NCI-H1048 (cell line): ENCODE results near the gene NUCB1.
"Not testable (repeated sequence)": the region's sequence is repeated elsewhere in the genome, so short reads cannot be mapped to it uniquely, and the experiment has no call there.

Source experiments
- DNase-seq: peaks from one replicate; lab custom pipeline; 2025; lab: John Stamatoyannopoulos, UW

Gene NUCB1

DNA sequence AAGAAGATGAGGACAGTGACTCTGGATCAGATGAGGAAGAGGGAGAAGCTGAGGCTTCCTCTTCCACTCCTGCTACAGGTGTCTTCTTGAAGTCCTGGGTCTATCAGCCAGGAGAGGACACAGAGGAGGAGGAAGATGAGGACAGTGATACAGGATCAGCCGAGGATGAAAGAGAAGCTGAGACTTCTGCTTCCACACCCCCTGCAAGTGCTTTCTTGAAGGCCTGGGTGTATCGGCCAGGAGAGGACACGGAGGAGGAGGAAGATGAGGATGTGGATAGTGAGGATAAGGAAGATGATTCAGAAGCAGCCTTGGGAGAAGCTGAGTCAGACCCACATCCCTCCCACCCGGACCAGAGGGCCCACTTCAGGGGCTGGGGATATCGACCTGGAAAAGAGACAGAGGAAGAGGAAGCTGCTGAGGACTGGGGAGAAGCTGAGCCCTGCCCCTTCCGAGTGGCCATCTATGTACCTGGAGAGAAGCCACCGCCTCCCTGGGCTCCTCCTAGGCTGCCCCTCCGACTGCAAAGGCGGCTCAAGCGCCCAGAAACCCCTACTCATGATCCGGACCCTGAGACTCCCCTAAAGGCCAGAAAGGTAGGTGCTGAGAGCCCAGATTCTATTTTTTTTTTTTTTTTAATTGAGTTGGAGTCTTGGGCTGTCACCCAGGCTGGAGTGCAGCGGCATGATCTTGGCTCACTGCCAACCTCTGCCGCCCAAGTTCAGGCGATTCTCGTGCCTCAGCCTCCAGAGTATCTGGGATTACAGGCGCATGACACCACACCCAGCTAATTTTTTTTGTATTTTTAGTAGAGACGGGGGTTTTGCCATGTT lies 25.6 kb upstream of the NUCB1 start:
- no peak for DNase-seq

DNA sequence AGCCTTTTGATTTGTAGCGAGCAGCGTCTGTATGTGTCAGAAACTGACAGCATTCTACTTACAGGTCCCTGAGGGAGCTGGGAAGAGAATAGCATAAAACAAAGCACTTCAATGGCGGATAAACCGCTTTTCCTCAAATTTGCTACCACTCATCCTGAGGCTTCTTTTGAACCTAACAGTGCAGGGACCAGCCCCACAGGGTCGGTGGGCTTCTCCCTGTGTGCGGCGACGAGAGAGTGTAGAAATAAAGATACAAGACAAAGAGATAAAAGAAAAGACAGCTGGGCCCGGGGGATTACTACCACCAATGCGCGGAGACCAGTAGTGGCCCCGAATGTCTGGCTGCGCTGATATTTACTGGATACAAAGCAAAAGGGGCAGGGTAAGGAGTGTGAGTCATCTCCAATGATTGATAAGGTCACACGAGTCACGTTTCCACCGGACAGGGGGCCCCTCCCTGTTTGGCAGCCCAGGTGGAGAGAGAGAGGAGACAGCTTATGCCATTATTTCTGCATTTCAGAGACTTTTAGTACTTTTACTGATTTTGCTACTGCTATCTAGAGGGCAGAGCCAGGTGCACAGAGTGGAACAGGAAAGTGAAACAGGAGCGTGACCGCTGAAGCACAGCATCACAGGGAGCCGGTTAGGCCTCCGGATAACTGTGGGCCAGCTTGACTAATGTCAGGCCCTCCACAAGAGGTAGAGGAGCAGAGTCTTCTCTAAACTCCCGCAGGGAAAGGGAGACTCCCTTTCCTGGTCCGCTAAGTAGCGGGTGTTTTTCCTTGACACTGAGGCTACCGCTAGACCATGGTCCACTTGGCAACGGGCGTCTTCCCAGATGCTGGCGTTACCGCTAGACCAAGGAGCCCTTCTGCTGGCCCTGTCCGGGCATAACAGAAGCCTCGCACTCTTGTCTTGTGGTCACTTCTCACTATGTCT lies 23.8 kb upstream of the NUCB1 start:
- not testable (repeated sequence) for DNase-seq

DNA sequence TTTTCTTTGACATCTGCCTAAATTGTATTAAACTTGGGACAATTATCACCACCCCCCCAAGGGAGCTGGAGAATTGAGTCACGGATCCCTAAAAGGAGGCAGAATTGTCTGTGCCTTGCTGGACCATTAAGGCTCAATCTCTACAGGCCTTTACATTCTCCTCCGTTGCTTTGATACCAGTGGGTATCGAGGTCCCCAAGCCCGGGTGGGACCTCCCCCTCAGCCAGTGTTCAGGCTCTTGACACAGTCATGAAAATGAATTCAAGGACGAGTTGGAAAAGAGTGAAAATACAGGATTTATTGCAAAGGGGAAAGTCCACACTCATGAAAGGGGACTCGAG lies 22.3 kb upstream of the NUCB1 start:
- DNase-seq, result no peak

DNA sequence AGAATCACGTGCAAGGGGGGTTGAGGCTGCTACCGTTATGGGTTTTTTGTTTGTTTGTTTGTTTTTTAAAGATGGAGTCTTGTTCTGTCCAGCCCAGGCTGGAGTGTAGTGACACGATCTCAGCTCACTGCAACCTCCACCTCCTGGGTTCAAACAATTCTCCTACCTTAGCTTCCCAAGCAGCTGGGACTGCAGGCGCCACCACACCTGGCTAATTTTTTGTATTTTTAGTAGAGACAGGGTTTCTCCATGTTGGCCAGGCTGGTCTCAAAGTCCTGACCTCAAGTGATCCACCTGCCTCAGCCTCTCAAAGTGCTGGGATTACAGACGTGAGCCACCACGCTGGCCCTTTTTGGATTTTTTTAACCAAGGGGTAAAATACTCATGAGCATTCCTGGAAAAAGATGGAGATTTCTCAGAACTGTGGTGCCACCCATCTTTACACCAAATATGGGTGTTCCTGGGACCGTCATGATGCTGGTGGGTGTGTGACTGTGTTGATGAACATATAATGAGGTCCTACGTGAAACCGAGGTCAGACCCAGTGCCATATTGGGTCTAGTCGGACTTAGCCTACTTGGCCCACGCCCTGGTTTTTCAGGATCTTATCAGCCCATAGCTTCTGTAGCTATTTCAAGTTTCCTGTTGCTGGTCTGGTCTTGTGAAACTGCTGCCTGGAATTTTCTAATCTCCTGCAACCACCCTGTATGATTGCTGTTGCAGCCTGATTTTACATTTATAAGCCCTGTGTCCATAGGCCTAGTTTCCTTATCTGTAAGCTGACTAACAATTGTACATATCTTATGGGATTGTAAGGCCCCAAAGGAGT lies 21.7 kb upstream of the NUCB1 start:
- no peak for DNase-seq

DNA sequence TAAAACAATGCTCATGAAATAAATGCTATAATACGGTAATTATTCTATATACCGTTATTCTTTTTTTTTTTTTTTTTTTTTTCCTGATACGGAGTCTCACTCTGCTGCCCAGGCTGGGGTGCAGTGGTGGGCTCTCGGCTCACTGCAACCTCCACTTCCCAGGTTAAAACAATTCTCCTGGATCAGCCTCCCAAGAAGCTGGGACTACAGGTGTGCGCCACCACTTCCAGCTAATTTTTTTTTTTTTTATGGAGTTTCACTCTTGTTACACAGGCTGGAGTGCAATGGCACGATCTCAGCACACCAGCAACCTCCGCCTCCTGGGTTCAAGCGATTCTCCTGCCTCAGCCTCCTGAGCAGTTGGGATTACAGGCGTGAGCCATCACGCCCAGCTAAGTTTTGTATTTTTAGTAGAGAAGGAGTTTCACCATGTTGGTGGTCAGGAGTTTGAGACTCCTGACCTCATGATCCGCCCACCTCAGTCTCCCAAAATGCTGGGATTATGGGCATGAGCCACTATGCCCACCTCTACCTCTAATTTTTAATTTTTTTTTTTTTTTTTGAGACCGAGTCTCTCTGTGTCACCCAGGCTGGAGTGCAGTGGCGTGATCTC lies 21.0 kb upstream of the NUCB1 start:
- DNase-seq, result no peak

DNA sequence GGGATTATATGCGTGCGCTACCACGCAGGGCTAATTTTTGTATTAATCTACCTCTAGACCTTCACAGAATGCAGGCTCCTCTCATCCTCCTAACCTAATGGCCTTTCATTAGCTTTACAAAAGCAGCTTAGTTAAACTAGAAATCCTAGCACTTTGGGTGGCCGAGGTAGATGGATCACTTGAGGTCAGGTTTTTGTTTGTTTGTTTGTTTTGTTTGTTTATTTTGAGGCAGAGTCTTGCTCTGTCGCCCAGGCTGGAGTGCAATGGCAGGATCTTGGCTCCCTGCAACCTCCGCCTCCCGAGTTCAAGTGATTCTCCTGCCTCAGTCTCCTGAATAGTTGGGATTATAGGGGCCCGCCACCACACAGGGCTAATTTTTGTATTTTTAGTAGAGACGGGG lies 20.4 kb upstream of the NUCB1 start:
- DNase-seq, result not testable (repeated sequence)

DNA sequence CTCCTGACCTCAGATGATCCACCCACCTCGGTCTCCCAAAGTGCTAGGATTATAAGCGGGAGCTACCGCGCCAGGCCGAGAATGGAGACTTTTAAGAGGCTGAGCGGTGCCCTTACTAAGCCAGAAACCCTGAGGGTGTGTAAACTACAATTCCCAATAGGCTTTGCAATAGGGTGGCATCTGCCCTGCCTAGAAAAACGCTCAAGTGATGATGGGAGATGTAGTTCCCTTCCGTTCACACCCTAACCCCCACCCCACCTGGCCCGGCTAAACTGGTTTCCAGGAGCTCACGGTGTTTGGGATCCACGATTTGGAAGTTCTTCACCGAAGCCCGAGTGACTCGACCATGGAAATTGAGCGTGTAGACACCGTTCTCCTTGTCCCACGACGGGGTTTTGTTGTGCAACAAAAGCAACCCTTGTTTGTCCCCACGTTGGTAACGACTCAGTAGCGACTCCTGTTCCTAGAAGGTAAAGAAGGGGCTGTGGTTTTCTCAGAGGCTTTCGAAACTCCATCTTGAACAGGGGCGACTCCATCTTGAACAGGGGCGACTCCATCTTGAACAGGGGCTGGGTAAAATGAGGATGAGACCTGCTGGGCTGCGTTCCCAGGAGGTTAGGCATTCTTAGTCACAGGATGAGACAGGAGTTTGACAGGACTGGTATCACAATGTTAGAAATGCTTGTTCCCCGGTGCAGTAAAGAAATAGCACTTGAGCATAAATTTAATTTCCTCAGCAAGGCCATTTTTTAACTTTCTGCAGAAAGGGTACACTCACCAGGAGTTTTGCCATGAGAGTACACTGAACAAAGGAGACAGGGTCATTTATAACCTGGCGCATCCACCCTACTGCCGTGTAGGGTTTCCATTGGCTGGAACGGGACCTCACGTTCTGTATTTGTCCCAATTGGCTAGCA lies 18.1 kb upstream of the NUCB1 start:
- DNase-seq, result no peak

DNA sequence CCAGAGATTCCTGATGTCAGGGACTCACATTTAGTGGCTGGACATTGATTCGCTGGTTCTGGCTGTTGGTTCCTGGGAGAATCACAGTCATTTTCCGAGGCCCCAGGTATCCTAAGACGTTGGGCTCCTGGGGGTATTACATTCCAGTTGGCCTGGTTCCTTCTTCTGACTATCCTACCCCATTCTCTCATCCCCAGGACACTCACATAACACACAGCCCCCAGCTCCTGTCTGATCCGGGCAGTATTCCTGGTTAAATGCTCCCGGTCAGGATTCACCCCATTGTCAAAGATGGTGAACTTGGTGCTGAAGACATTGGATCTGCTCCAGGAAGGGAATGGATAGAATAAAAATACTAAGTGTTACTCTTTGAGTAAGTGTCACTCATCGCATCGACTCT lies 16.4 kb upstream of the NUCB1 start:
- no peak for DNase-seq

DNA sequence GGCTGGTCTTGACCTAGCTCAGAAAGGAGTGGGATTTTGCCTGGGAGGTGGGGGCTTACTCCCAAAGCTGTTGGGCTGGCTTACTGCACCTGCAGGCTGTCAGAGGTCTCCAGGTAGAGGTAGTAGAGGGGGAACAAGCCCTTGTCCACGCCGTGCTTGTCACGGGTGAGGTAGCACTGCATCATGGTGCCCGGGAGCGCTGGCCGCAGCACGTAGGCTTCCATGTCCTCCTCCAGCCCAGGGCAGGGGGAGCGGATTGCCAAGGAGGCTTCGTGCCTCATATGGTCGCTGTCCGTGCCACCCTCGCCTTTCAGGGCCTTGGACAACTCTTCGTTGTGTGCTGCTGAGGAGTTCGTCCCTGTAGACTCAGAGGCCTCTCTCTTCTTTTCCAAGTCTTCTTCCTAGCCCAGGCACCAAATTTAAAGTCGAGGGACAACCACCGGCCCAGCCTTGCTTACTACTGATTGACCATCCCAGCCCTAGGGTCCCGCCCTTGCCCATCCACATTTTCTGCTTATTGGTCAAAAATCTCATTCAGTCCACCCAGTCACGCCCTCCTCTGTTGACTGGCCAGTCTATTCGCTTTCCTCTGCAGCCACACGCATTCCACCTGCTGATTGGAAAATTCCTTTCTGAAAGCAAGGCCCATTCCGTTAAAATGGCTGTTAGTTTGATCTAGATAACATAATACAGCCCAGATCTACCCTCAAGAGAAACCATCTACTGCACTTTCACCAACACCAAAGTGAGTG lies 12.1 kb upstream of the NUCB1 start:
- no peak for DNase-seq

DNA sequence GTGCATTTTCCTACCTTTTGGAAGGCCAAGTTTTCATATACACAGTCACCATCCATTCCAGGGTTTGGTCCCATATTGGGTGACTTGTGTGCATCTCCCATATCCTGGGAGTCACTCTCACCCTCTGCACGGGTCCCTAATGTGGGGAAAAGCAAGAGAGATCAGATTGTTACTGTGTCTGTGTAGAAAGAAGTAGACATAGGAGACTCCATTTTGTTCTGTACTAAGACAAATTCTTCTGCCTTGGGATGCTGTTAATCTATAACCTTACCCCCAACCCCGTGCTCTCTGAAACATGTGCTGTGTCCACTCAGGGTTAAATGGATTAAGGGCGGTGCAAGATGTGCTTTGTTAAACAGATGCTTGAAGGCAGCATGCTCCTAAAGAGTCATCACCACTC lies 10.6 kb upstream of the NUCB1 start:
- DNase-seq, result not testable (repeated sequence)

DNA sequence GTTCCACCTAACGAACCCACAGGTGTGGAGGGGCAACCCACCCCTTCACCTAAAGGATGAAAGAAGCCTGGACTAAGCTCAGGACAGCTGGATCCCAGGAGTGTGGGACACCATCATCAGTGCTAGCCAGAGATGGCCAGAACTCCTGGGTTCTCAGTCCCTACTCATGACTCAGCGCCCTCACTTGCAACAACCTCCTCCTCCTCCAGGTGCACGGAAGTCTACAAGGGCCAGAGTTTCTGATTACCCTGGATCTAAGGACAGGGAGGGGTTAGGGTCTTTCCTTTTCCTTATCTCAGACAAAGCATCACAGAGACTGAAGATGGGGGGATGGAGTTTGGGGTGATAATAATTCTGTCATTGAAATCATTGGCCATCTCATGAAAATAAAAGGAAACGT lies 9.6 kb upstream of the NUCB1 start:
- no peak for DNase-seq

DNA sequence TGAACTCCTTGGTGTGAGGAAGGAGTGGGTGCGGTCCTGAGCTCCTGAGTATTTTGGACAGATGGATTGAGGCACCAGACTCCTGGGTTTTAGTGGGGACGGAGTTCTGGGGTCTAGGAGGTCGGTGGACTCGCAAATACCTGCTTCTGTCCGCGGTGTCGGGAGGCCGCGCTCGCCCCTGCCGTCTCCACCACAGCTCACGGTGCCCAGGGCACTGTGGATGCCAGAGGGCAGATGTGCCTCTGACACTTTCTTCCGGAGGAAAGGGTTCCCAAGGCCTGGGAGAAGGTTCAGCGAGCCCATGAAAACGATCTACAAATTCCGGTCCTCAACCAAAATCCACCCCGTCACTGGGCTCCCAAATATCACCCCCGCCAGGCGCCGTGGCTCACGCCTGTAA lies 4.9 kb upstream of the NUCB1 start:
- no peak for DNase-seq

DNA sequence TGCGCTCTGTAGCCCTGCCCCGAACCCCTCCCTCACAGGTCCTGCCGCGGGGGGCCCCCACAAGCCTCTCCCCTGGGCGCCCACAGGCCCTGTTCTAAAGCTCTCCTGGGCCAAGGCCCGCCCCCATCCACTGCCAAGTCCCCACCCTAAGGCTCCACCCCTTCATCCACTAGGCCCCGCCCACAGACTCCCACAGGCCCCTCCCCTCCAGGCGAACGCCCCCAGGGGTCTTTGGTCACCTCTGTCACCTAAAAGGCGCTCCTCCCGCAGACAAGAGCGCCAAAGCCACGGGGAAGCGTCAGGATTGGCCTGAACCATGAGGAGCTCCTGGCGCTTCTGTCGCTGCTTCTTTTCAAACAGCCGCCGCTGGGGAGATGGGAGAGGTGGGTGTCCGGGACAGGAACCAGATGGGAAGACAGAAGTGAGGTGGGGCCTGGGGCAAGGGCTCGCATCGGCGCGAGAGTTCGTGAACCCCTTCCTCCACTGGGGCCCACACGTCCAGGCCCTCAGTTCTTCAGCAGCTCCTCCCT lies 3.9 kb upstream of the NUCB1 start:
- DNase-seq, result no peak

DNA sequence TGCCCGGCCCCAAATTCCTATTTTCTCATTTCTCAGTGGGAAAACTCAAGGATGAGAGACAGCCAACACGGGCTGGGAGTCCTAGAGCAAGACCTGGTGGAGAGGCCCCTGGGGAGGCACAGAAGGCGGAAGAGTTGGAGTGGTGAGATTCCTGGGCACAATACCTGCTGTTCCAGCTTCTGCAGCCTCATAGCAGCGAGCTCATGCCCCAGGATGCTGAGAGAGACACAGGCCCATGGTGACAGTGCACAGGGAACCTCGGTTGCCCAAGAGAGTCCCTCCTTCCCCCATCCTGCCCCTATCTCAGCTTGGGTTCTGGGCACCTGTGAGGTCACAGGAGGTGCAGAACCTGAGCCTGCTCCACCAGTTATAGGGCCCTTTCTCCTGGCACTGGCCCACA lies 2.9 kb upstream of the NUCB1 start:
- DNase-seq, result no peak

DNA sequence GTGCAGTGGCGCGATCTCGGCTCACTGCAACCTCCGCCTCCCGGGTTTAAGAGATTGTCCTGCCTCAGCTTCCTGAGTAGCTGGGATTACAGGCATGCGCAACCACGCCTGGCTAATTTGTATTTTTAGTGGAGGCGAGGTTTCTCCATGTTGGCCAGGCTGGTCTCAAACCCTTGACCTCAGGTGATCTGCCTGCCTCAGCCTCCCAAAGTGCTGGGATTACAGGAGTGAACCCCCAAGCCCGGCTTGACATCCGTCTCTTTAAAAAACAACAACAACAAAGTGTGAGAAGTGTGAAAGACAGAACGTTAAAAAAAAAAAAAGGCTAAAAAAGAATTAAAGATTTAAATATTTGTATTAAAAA lies 744 bp upstream of the NUCB1 start:
- DNase-seq, result not testable (repeated sequence)

DNA sequence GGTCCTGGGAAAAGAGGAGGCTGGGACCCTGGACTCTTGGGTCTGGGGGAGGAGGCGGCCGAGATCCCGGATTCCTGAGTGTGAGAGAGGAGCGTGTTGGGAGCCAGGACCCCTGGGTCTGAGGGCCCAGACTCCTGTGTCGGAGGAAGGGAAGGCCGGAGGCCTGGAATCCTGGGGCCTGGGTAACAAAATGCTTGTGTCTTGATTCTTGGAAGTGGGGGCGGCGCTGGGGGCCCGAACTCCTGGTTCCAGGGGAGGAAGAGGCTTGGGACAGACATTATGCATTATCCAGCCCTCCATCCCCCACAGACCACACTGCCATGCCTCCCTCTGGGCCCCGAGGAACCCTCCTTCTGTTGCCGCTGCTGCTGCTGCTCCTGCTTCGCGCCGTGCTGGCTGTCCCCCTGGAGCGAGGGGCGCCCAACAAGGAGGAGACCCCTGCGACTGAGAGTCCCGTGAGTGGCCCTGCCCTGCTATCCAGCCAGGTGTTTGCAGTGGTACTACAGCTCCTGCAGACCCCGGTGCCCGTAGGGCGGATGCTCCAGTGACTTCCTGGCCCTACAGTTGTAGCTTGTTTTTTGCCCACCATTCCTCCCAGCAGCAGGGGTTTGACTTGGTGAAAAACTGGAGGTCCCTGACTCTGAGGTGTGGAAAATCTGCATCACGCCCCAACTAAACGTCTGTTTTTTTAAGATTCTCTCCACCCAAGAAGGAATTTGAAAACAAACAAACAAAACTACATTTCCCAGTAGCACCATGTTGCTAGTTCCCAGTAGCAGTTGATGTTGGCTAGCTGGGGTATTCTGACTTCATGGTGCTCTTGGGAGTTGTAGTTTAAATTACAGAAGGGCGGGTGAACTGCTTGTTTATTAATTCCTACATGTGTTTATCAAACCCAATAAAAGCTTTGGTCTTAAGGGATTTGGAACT lies 630 bp downstream of the NUCB1 start:
- DNase-seq, result no peak

DNA sequence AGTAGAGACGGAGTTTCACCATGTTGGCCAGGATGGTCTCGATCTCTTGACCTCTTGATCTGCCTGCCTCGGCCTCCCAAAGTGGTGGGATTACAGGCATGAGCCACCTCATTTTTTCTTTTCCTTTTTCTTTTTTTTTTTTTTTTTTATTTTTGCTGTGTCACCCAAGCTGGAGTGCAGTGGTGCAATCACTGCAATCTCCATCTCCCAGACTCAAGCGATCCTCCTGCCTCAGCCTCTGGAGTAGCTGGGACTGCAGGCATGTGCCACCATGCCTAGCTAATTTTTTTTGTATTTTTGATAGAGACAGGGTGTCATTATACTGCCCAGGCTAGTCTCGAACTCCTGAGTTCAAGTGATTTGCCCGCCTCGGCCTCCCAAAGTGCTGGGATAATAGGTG lies 2.2 kb downstream of the NUCB1 start:
- not testable (repeated sequence) for DNase-seq

DNA sequence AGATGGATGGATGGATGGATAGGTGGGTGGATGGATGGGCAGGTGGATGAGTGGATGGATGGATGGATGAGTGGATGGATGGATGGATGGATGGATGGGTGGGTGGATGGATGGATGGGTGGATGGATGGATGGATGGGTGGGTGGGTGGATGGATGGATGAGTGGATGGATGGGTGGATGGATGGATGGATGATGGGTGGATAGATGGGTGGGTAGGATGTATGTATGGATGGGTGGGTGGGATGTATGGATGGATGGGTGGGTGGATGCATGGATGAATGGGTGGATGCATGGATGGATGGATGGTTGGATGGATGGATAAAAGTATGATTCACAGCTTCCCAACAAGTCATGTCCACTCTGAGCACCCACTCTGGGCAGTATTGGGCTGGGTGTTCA lies 3.7 kb downstream of the NUCB1 start:
- DNase-seq, result not testable (repeated sequence)

DNA sequence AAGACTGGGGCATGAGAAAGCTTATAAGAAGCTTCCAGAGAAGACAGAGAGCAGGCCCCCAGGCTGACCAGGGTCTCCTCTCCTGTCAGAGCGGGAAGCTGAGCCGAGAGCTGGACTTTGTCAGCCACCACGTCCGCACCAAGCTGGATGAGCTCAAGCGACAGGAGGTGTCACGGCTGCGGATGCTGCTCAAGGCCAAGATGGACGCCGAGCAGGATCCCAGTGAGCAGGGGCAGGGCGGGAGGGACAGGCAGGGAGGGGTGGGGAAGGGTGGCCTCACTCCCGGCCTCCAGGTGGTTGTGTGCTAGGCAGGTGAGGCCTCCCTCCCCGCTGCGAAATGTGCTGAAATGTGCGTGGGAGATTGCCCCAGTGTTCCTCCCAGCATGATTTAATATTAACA lies 5.6 kb downstream of the NUCB1 start:
- no peak for DNase-seq
